Germinal center (tissue), 1 donor: ENCODE results near the gene PRXL2B.

Source experiments
- DNase-seq: peaks from one replicate; pipeline ENCODE4 v3.0.0; 2012; ENCODE audit warnings: mixed read lengths, low spot score

PRXL2B gene

DNA sequence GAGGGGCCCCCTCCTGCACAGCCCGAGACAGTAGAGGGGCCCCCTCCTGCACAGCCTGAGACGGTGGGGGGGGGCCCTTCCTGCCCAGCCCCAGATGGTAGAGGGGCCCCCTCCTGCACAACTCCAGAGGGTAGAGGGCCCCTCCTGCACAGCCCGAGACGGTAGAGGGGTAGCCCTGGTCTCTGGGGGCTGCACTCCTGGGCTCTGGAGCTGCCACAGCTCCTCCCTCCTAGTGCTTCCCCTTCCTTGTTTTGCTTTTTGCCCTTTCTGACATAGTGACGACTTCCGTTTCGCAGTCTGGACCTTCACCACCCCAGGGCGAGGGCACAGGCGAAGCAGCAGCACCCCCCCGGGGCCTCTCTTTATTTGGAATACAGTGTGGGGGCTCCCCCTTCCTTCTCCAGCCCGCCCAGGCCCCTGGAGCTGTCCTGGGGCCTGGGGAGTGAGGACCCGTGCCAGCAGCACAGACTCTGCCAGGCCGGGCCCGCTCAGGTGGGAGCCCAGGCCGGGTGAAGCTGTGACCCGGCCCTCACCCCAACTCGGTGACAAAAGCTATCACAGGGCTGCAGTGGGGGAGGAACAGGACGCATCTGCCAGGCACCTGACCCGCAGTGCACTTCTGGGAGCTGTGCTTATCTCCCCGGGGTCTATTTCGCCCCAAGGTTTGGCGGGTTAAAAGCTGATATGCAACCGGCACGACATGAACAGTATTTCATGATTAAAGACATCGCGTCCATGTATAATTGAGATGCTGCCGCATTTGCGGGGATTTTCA is 1.1 kb upstream of the PRXL2B start:
- peak; percentile 86 for DNase-seq

DNA sequence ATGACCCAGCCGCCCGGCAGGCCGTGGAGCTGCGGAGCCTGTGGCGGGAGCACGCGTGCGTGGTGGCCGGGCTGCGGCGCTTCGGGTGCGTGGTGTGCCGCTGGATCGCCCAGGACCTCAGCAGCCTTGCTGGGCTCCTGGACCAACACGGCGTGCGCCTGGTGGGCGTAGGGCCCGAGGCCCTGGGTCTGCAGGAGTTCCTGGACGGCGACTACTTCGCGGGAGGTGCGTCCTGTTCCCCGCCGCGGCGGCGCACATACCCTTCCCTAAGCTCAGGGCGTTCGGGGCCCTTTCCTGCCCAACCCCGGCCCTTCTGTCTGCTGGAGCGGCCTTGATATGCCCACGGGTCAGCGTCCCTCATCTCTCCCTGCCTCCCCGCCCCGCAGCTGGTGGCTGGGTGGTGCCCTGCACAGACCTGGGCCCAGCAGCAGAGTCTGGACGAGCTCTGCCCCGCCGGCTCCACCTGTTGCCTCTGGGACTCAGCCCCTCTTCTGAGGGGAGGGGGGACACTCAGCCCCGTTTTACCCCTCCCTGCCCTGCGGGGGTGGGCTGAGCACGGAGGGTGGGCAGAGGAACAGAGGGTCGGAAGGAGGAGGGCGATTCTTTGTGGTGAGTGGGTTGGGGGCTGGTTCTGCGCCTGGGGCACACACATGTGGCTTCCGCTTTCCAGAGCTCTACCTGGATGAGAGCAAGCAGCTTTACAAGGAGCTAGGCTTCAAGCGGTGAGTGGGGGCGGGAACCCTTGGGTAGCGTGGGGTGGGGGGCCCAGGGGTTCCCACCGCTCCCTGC is 688 bp downstream of the PRXL2B start:
- peak; percentile 23 for DNase-seq

DNA sequence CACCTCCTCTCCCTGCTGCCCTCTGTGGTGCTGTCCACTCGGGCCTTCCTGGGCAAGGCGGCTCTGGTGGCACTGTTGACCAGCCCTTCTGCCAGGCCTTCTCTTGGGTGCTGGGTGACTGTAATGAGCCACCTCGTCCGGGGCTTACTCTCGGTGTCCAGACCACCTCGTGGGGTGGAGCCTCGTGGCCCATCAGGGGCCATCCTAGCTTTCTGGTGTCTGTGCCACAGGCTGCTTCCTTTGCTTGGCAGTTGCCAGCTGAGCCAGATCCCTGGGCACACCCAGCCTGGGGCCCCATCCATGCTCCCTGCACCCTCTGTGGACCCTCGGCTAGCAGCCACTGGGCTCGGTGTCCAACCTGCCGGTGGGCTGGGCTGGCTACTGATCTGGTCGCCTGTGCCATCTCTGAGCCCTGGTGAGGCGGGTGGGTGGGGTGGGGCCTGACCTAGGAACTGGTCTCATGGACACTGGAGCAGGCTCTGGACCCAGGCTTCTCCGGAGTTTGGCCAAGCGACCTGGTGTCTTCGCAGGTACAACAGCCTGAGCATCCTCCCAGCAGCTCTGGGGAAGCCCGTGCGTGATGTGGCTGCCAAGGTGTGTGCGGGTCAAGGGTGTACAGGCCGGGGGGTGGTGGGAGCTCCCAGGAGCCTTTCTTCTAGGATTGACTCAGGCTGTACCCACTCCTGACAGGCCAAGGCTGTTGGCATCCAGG is 1.4 kb downstream of the PRXL2B start:
- no peak for DNase-seq

DNA sequence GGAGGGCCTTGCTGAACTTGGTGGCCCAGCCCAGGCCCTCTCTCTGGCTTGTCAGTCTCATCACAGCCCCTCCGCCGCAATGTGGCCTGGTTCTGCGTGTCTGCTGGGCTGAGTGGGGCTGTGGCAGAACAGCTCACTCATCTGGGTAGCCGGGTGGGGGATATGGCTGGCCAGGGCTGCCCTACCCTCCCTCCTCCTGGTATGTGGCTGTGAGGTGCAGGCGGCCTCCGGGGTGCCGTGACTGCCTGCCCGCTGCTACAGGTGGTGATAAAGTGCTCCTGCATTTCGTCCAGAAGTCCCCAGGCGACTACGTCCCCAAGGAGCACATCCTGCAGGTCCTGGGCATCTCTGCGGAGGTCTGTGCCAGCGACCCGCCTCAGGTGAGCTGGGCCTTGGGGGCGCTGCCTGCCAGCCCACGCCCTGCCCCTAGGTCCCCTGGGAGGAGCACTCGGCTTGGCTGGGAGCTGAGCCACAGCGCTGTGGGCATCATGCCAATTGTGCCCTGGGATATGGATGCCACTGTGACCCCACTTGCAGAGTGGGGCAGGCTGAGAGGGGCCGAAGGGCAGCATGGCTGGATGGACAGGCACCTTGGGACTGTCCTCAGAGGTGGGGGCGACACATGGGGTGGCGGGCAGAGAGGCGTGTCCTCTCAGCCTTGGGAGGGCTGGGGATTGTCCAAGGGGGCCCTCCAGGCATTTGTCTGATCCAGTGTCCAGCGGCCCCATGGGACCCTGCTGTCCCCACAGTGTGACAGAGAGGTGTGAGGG is 2.3 kb downstream of the PRXL2B start:
- no peak for DNase-seq

DNA sequence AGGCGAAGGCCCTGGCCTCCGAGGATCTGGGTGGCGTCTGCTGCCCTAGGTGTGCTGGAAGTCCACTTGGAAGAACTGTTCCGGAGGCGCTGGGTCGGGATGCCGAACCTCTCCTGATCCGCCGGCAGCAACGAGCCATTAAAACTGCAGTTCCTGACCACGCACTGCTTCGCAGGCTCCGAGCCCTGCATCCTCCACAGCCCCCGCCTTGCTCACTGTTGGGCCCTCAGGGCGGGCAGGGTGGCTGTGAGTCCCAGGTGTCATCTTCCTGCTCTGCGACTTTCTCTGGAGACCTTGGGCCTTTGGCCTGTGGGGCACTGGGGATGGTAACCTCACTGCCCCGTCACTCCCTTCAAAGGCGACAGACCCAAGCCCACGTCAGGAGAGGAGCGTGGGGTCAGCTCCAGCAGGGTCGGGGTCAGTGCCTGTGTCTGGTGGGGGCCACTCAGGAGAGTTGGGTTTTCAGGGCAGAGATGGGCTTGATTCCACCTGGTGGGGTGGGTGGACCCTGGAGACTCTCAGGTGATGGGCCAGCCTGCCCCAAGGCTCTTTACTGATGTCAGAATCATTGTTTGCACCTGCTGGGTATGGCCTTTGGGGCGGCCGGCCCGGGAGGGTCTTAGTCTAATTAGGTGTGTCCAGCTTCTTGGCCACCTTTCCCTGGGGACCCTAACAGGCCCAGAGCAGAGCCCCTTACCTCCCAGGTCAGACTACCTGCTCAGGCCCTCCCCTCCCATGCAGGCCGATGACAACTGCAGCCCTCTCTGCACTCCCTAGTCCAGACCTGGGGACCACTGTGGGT is 3.1 kb downstream of the PRXL2B start:
- no peak for DNase-seq

DNA sequence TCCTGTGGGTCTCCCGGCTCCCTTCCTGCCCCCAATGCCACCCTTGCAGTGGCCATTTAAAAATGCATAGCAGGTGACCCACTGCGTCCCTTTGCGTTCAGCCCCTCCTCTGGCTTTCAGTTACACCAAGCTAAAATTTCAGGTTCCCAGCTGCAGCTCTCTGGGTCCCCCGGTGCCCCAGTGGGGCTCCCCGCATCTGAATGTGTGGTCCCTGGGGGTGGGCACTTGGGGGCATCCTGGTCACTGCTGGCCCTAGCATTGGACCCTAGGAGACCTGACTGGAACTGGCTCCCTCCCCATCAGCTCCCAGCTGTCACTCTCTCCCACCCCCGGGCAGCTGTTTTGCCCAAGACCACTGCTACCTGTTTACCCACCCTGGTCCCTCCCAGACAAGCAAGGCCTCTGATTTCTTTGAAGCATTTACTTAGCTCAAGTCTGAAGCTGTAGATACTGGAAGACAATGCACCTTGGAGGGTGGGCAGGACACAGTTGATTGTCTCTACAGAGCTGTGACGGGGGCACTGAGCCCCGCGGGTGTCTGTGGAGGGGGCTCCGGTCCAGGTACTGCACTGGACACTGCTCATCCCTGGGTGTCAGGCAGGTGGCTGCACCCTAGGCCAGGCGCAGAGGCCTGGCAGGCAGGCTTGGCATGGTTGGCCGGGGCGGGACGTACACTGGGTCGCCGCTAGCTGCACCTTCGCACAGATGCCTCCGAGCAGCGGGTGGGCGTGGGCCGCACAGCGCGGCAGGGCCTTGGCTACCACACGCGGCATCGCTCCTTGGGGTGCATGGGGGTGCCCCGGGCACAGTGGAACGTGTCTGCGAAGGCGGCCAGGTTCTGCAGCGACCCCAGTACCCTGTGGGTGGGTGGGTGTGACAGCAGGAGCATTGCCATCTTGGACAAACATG is 3.9 kb downstream of the PRXL2B start:
- no peak for DNase-seq

DNA sequence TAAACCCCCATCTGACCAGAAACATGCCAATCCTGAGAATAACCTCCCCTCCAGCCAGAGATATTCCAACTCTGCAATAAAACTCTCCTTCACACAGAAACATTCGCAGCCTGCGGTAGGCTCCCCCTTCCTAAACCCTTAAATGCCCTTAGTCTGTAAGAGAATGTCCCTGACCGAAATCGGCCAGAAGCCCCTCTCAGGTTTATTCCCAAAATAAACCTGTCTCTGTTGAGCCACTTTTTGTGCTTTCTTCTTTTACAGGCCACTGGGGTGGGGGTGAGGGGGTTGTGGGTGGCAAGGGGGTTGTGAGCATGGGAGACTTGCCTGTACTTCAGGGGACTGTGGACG is 4.6 kb downstream of the PRXL2B start:
- no peak for DNase-seq

DNA sequence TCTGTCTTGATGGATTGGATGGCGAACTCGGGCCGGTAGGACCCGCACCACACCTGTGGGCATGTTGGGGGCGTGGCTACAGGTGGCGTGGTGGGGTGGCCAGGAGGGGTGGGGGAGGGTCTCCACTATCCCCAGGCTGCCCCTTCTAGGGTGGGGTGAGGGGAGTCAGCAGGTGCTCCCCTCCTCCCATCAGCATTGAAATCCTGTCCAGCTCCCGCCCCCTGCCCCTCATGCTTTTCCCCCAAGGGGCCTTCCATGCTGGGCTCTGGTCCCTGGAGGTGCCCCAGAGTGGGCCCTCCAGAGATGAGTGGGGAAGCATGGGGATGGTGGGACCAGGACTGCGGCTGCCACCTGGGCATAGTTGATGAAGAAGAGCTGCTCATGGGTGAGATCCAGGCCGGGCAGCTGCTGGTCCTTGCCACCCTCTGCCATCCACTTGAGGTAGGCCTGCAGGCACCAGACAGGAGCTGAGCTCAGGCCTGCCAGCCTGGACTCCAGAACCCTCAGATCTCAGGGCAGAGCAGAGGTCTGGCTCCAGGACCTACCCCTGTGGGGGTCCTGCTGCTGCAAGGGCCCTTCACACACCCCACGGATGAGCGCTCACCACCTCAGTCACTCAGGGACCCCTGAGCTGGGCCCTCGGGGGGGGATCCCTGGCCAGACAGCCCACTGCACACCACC is 5.1 kb downstream of the PRXL2B start:
- DNase-seq: no peak

DNA sequence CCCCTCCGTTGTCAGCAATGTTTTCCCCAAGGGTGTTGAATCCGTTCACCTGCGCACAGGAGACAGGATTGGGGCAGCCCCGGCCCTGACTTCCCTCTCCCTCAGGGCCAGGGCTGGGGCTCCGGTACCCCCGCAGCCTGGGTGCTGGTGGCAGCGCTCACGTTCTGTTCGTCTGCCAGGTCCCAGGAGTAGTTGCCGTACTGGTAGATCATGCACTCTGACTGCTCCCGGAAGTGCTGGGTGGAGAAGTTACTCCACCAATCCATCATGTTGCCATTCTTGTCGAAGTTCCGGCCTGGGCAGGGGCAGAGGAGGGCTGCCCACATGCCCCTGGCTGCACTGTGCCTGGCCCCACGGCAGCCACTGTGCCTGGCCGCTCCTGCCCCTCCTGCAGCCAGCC is 6.1 kb downstream of the PRXL2B start:
- DNase-seq: no peak

DNA sequence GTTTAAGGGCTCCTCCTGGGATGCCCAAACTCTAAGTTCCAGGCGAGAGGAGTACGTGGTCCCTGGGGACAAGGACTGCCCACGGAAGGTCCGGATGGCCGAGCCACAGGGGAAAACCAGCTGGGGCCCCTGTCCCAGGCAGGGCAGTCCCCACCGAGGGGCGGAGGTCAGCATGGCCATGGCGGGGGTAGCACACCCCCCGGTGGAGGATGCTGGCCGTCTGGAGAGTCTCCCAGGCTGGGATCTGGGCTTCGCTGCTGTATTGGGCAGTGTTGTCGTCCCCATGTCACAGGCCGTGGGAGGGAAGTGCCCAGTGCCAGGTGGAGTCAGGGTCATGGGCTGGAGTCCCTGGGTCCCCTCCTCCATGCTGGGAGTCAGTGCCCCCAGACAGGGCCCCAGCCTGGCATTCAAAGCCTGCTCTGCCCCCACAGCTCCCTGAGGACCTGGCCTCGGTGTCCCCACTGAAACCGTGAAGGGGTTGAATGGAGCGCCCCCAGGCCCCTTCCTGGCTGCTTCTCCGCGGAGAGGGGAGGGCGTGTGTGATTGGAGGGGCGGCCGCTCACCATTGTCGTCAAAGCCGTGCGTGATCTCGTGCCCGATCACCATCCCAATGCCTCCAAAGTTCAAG is 6.8 kb downstream of the PRXL2B start:
- DNase-seq: no peak

DNA sequence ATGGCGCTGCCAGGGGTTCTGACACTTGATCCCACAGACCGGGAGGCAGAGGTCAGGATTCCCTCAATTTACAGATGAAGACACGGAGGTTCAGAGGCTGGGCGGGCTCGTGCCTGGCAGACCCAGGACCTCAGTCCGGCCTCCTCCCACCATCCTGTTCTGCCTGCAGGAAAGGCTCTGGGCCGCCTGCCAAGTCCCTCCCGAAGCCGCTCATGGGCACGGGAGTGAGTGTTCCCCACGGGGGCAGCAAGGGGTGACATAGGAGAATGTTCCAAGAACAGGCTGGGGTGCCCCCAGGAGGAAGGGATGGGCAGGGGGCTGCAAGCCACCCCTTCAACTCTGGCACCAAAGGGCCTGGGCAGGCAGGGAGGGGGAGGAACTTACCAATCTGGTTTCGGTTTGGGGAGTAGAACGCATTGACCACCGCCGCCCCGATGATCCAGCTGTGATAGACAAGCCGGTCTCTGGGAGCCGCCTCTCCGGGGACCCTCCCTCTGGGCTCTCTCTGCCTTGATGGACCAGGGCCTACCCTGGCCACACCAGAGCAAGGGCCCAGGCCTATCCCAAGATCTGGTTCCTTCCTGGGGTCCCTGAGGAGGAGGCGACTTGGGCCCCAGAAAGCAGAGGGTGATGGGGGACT is 7.5 kb downstream of the PRXL2B start:
- no peak for DNase-seq

DNA sequence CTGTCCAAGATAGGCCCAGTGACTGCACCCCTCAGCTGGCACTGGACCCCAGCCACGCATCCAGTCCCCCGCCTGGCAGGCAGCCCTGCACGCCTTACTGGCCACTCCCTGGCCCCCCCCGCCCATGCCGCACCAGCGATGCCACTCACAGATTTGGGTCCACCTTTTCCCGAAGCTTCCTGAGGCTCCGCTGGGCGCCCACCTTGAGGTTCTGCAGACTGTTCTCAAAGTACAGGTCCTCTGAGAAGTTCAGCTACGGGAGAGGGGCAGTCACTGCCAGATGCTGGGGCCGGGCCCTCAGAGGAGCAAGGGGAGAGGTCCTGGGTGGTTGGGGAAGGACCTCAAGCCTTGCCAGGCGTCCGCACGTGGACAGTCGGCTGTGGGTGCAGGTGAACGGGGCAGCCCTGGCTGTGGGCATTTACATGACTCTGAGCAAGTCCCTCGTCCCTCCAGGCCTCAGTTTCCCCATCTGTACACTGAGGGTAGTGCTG is 8.1 kb downstream of the PRXL2B start:
- no peak for DNase-seq

DNA sequence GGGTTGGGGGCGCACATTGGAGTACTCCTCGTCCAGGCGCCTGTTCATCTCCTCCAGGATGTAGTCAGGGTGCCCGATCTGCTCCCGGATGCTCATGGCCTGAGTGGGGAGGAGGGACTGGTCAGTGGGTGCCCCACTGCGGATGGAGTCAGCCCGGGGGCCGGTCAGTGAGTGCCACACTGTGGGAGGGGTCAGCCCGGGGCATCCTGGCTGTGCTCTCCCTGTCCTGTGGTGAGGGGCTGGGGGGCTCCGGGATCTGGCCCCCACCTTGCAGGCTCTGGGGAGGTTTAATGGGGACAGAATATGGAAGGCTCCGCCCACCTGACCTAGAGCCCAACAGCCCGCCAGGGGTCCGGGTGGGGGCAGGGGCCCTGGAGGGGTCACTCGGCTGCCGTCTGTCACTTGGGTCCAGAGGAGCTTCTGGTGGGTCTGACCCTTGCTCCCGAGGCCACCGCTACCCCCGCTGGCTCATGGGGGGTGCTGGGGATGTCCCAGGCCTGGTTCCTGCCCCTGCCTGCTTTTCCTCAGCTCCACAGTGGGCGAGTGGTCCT is 8.8 kb downstream of the PRXL2B start:
- DNase-seq: no peak

DNA sequence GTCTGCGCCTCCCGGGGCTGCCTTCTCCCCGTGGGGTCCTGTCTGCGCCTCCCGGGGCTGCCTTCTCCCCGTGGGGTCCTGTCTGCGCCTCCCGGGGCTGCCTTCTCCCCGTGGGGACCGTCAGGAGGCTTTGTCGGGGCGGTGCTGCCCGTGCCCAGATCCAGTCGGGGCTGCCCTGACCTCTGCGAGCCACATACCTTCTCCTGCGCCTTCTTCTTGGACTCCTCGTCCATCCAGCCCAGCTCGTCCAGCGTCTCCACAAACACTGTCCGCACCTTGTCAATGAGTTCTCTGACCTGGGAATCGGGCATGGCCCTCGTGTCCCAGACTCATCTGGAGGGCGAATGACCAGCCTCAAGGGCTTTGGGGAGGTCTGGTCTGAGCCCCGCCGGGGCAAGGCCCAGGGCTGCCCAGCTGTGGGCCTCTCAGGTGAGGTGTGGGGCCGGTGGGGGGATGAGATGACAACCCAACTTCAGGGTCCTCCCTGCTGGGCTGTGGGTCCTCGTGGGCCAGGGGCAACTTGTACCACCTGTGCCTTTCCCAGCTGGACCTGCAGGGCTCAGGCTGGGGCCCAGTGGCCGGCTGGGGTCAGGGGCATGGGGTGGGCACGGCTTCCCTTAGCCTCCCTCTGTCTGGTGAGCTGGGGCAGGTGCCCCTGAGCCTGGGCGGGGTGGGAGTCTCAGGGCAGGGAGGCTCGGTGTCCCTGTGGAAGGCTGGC is 9.4 kb downstream of the PRXL2B start:
- no peak for DNase-seq

DNA sequence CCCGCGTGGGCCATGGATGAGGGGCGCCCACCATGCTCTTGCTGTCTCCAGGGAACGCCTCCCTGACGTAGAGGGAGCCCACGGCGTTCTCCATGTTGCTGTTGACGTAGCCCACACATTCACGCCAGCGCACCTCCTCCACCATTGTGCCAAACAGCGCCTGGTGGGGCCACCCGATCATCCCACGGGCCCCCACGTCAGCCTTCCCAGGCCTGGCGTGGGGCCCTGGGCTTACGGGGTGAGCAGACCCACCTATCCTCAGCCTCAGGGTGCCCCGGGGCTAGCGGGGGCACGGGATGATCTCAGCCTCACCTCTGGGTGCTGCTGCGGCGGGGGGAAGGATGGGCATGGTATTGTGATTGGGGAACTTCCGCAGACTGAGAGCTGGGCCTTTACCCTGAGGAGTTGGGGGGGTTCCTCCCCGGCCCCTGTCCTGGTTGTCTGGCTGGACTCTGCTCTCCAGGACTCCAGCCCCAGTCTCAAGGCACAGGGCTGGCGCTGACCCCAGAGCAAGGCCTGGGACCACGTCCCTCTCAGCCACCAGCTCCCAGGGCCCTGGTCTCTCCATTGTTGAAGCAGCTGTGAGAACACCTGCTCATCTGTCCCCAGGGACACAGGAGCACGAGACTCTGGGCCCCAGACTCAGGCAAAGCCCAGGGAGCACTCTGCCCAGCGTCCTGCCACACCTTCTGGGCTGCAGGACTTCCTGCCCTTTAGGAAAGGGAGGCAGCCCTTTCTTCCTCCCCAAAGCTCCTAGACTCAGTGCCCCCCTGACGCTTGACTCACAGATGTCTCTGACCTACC is 10.2 kb downstream of the PRXL2B start:
- DNase-seq: no peak

DNA sequence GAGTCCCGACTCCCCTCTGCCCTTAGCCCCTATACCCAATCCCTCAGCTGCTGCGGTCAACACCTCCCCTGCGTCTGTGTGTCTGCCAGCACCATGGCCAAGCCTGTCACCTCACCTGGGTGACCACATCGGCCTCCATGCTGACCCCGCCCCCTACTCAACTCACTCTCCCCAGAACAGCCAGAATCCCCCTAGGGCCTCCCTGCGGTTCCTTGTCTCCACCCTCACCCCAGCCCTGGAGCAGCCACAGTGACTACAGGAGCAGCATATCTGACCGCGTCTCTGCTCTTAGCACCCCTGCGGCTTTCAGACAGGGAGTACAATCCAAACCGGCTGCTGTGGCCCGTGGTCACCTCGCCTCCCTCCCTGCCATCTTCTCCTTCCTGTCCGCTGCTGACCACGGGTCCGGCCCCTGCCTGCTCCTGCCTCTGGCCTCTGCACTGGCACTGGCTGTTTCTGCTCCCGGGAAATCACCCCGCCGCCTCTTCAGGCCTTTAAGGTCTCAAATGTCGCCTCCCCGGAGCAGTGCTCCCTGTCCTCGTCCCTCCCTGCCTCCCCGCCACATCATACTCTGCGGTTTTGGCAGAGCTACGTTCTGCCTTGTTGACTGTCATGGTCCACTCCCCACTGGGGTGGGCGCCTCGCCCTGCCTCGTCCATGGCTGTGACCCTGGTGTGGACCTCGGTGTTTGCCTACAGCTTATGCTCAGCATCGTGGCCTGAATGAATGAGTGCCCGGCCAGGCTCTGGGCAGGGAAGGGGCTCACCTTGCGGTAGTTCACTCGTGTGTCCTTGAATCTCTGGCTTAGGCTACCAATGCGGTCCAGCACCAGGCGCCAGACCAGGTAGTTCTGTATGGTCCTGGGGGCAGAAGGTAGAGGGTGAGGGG is 11.1 kb downstream of the PRXL2B start:
- DNase-seq: no peak
